ENCODE data around the gene PLEKHG3.
"Not testable (repeated sequence)": the region's sequence is repeated elsewhere in the genome, so short reads cannot be mapped to it uniquely, and the experiment has no call there.

PLEKHG3 gene

GRCh38 chr14:64688031-64688430 is 16.2 kb upstream of the PLEKHG3 start:
- DNase-seq (ENCODE audit: low read depth), result no peak

GRCh38 chr14:64688811-64689281 is 15.4 kb upstream of the PLEKHG3 start:
- DNase-seq (ENCODE audit: low read depth), result no peak

- no peak for DNase-seq (ENCODE audit: low read depth)
Observed at GRCh38 chr14:64689289-64689688, 14.9 kb upstream of the PLEKHG3 start.

- not testable (repeated sequence) for DNase-seq (ENCODE audit: low read depth)
Observed at GRCh38 chr14:64690607-64691006, 13.6 kb upstream of the PLEKHG3 start.

GRCh38 chr14:64691376-64691775 is 12.8 kb upstream of the PLEKHG3 start:
- DNase-seq (ENCODE audit: low read depth), result no peak

- DNase-seq (ENCODE audit: low read depth), result no peak
Observed at GRCh38 chr14:64692189-64692985, 11.8 kb upstream of the PLEKHG3 start.

GRCh38 chr14:64692986-64693809 is 11.0 kb upstream of the PLEKHG3 start:
- no peak for DNase-seq (ENCODE audit: low read depth)

GRCh38 chr14:64693810-64694165 is 10.4 kb upstream of the PLEKHG3 start:
- no peak for DNase-seq (ENCODE audit: low read depth)

GRCh38 chr14:64695071-64695470 is 9.2 kb upstream of the PLEKHG3 start:
- DNase-seq (ENCODE audit: low read depth), result no peak

- no peak for DNase-seq (ENCODE audit: low read depth)
Observed at GRCh38 chr14:64696355-64696857, 7.8 kb upstream of the PLEKHG3 start.

- DNase-seq (ENCODE audit: low read depth), result no peak
Observed at GRCh38 chr14:64698903-64699302, 5.3 kb upstream of the PLEKHG3 start.

- no peak for DNase-seq (ENCODE audit: low read depth)
Observed at GRCh38 chr14:64700290-64700689, 3.9 kb upstream of the PLEKHG3 start.

GRCh38 chr14:64700894-64701293 is 3.3 kb upstream of the PLEKHG3 start:
- DNase-seq (ENCODE audit: low read depth), result no peak

- no peak for DNase-seq (ENCODE audit: low read depth)
Observed at GRCh38 chr14:64701660-64702059, 2.6 kb upstream of the PLEKHG3 start.

GRCh38 chr14:64702493-64703394 is 1.5 kb upstream of the PLEKHG3 start:
- DNase-seq (ENCODE audit: low read depth), result no peak

GRCh38 chr14:64703395-64704142 is 655 bp upstream of the PLEKHG3 start:
- no peak for DNase-seq (ENCODE audit: low read depth)

GRCh38 chr14:64704743-64705380 is 638 bp downstream of the PLEKHG3 start:
- DNase-seq (ENCODE audit: low read depth), result no peak

GRCh38 chr14:64705381-64706118 is 1.3 kb downstream of the PLEKHG3 start:
- DNase-seq (ENCODE audit: low read depth), result no peak

GRCh38 chr14:64706119-64706592 is 1.9 kb downstream of the PLEKHG3 start:
- no peak for DNase-seq (ENCODE audit: low read depth)
